Fibroblast of skin of abdomen (primary cell): Measurements from ENCODE around the gene SLC28A1.
"Not testable (repeated sequence)": the region's sequence is repeated elsewhere in the genome, so short reads cannot be mapped to it uniquely, and the experiment has no call there.

ENCODE experiments used
- DNase-seq: peaks from one replicate; pipeline ENCODE4 v3.0.0-alpha.2; 2013

SLC28A1 gene

GRCh38 chr15:84910928-84911623, 26.6 kb downstream of the SLC28A1 start:
- no peak for DNase-seq

- peak; percentile 92 for DNase-seq
Observed at GRCh38 chr15:84911879-84912660, 27.6 kb downstream of the SLC28A1 start.

GRCh38 chr15:84913360-84913723, 28.9 kb downstream of the SLC28A1 start:
- no peak for DNase-seq

- DNase-seq = no peak
Observed at GRCh38 chr15:84914351-84914750, 29.9 kb downstream of the SLC28A1 start.

GRCh38 chr15:84914909-84915605, 30.6 kb downstream of the SLC28A1 start:
- DNase-seq = peak; percentile 85

GRCh38 chr15:84915606-84915958, 31.1 kb downstream of the SLC28A1 start:
- DNase-seq = no peak

GRCh38 chr15:84917452-84917851, 33.0 kb downstream of the SLC28A1 start:
- no peak for DNase-seq

GRCh38 chr15:84919106-84919667, 34.7 kb downstream of the SLC28A1 start:
- DNase-seq = no peak

GRCh38 chr15:84921121-84921520, 36.7 kb downstream of the SLC28A1 start:
- DNase-seq = no peak

GRCh38 chr15:84922530-84922929, 38.1 kb downstream of the SLC28A1 start:
- DNase-seq = no peak

GRCh38 chr15:84924077-84924731, 39.7 kb downstream of the SLC28A1 start:
- no peak for DNase-seq

GRCh38 chr15:84924821-84925569, 40.5 kb downstream of the SLC28A1 start:
- not testable (repeated sequence) for DNase-seq

- DNase-seq = no peak
Observed at GRCh38 chr15:84925906-84926305, 41.4 kb downstream of the SLC28A1 start.

- no peak for DNase-seq
Observed at GRCh38 chr15:84926491-84927230, 42.2 kb downstream of the SLC28A1 start.

GRCh38 chr15:84928843-84929168, 44.3 kb downstream of the SLC28A1 start:
- no peak for DNase-seq

- DNase-seq = peak; percentile 45
Observed at GRCh38 chr15:84929795-84930603, 45.5 kb downstream of the SLC28A1 start.

GRCh38 chr15:84934942-84935729, 50.7 kb downstream of the SLC28A1 start:
- no peak for DNase-seq

- no peak for DNase-seq
Observed at GRCh38 chr15:84937144-84937543, 52.7 kb downstream of the SLC28A1 start.

- no peak for DNase-seq
Observed at GRCh38 chr15:84938726-84939125, 54.3 kb downstream of the SLC28A1 start.

- no peak for DNase-seq
Observed at GRCh38 chr15:84940399-84940798, 55.9 kb downstream of the SLC28A1 start.
